ENCODE measurements around the gene SV2C. TPM values are rescaled to one million over a fixed set of nuclear protein-coding genes. Genes with fewer than 3 reads are reported as not detected.
A peak's percentile ranks its signal among the peaks of the same experiment; 100 is the strongest.
"Not testable (repeated sequence)": the region's sequence is repeated elsewhere in the genome, so short reads cannot be mapped to it uniquely, and the experiment has no call there.

SV2C gene
- total RNA-seq, 1 donor from 2014 or later = 0.32 TPM

GRCh38 chr5:76365561-76365960 lies 282.4 kb downstream of the SV2C start:
- intact Hi-C loops (cut with DNase I) = no loop called here
- ATAC-seq (peak; percentile 52), DNase-seq (no peak)
- H3K4me1 ChIP-seq = no peaks in the 10 kb centered on the region
- no peaks in the 10 kb centered on the region for H3K9me3 ChIP-seq
- TF ChIP-seq, protein P1, sequence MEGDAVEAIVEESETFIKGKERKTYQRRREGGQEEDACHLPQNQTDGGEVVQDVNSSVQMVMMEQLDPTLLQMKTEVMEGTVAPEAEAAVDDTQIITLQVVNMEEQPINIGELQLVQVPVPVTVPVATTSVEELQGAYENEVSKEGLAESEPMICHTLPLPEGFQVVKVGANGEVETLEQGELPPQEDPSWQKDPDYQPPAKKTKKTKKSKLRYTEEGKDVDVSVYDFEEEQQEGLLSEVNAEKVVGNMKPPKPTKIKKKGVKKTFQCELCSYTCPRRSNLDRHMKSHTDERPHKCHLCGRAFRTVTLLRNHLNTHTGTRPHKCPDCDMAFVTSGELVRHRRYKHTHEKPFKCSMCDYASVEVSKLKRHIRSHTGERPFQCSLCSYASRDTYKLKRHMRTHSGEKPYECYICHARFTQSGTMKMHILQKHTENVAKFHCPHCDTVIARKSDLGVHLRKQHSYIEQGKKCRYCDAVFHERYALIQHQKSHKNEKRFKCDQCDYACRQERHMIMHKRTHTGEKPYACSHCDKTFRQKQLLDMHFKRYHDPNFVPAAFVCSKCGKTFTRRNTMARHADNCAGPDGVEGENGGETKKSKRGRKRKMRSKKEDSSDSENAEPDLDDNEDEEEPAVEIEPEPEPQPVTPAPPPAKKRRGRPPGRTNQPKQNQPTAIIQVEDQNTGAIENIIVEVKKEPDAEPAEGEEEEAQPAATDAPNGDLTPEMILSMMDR (IDR thresholded peaks at IDR 0.05) = no peak
- no peaks in the 10 kb centered on the region for H3K27me3 ChIP-seq
- no peaks in the 10 kb centered on the region for H3K36me3 ChIP-seq
- H3K27ac ChIP-seq = no peak overlapping the region
- no peak overlapping the region for H3K4me3 ChIP-seq

- Histone ChIP-seq H3K36me3 (no peaks in the 10 kb centered on the region), H3K4me3 (no peak overlapping the region), H3K27ac (no peak overlapping the region), H3K27me3 (no peaks in the 10 kb centered on the region), H3K4me1 (no peaks in the 10 kb centered on the region), H3K9me3 (no peaks in the 10 kb centered on the region)
- TF ChIP-seq, protein P1 (IDR thresholded peaks at IDR 0.05) = no peak
- DNase-seq = no peak
- no peak for ATAC-seq
- intact Hi-C loops (cut with DNase I) = no loop called here
Observed at GRCh38 chr5:76366596-76366995, 283.4 kb downstream of the SV2C start.

DNA sequence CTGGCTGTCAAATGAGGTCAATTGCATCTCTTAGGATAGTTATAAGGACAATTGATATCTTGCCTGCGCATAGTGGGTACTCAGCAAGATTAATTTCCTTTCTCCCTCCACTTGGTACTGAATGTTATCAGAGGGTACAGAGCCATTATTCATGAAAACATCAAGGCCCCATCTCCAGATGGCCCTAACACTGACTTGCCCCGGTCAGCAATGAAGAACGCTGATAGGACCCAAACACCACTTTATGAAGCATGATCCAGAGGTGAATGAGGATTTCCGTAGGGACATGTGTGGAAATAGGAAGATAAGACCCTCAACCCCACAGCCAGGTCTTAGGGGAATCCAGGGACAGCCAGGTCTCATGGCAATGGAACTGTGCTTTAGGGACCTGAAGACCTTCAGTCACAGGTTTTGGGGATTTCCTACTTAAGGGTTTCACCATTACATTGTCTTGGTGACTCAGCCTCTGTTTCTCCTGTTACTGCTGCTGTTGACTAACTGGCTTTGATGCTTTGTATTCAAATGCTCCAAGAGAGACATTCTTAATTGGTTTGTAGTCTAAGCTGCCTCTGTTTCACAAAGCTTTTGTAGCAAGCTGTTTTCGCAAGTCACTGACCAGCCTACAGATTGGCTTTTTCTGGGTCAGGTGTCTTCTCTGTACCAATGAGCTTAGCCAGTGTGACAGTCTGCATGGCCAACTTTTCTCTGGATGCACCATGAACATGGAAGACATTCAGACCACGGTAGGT lies 284.6 kb downstream of the SV2C start:
- H3K36me3 ChIP-seq = no peaks in the 10 kb centered on the region
- no peaks in the 10 kb centered on the region for H3K9me3 ChIP-seq
- TF ChIP-seq, protein P1 (IDR thresholded peaks at IDR 0.05) = no peak
- H3K27me3 ChIP-seq = no peaks in the 10 kb centered on the region
- no peak overlapping the region for H3K4me3 ChIP-seq
- no peaks in the 10 kb centered on the region for H3K4me1 ChIP-seq
- intact Hi-C loops (cut with DNase I) = no loop called here
- ATAC-seq (no peak), DNase-seq (no peak)
- H3K27ac ChIP-seq = no peak overlapping the region

DNA sequence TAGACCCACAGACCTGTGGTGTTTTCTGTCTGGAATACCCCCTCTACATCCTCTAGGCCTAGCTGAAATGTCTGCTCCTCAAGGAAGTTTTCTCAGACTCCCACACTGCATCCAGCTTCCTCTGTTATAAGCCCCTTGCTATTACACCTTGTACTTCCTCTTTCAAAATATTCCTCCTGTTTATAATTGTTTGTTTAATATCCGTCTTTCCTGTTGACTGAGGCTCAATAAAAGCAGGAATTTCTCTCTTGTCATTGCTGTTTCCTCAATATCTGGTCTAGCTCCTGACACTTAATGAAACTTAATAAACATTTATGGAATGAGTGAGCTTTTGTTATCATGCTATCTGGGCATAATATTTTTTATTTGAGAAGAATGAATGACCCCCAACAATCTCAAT lies 285.8 kb downstream of the SV2C start:
- no peak for ATAC-seq
- TF ChIP-seq, protein P1 (IDR thresholded peaks at IDR 0.05) = no peak
- no peaks in the 10 kb centered on the region for H3K27me3 ChIP-seq

DNA sequence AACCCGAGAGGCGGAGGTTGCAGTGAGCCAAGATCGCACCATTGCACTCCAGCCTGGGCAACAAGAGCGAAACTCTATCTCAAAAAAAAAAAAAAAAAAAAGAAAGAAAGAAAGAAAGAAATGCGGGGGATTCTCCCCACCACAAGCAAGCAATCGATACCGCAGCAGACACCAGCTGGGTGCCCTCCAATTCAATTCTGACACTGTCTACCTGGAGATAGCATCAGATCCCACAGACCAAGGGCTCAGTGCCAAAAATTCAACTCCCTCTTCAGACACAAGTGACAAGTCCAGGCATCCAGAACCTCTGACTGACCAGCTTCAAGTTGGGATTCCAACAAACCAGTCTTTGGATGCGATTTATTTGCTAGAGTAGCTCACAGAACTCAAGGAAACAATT lies 286.5 kb downstream of the SV2C start:
- ATAC-seq; H3K4me1 ChIP-seq; H3K36me3 ChIP-seq; H3K4me3 ChIP-seq; H3K27me3 ChIP-seq; H3K9me3 ChIP-seq; DNase-seq; H3K27ac ChIP-seq; intact Hi-C loops (cut with DNase I): not testable (repeated sequence)

More for the DNA sequence above, 285.8 kb downstream of the SV2C start:
- H3K4me1 ChIP-seq = no peaks in the 10 kb centered on the region
- no peak for DNase-seq
- H3K36me3 ChIP-seq = no peaks in the 10 kb centered on the region
- no peaks in the 10 kb centered on the region for H3K9me3 ChIP-seq
- no peak overlapping the region for H3K27ac ChIP-seq
- intact Hi-C loops (cut with DNase I) = no loop called here
- H3K4me3 ChIP-seq = no peak overlapping the region

GRCh38 chr5:76371960-76372322 lies 288.8 kb downstream of the SV2C start:
- H3K4me1 ChIP-seq = no peaks in the 10 kb centered on the region
- no peaks in the 10 kb centered on the region for H3K9me3 ChIP-seq
- H3K27me3 ChIP-seq = no peaks in the 10 kb centered on the region
- no peak overlapping the region for H3K27ac ChIP-seq
- no peak overlapping the region for H3K4me3 ChIP-seq
- intact Hi-C loops (cut with DNase I) = no loop called here
- ATAC-seq (no peak), DNase-seq (no peak)
- H3K36me3 ChIP-seq = no peaks in the 10 kb centered on the region
- TF ChIP-seq, protein P1 (IDR thresholded peaks at IDR 0.05) = no peak
